Urinary bladder (tissue), 4 donors: ENCODE results near the gene BACH1. TPM values are rescaled to one million over a fixed set of nuclear protein-coding genes. Genes with fewer than 3 reads are reported as not detected.

Source experiments
- DNase-seq: peaks from one replicate; pipeline ENCODE4 v3.0.0-alpha.2; 2015; ENCODE audit errors: extremely low spot score
- H3K27ac ChIP-seq: one replicate; pipeline ENCODE4 v1.5.1; 2013; ENCODE audit warnings: low read depth, mild to moderate bottlenecking, moderate library complexity
- H3K36me3 ChIP-seq: one replicate; pipeline ENCODE4 v1.6.1; 2013; ENCODE audit warnings: mild to moderate bottlenecking, moderate library complexity; ENCODE audit not compliant: insufficient read depth
- H3K4me1 ChIP-seq: one replicate; pipeline ENCODE4 v1.6.1; 2013; ENCODE audit warnings: mild to moderate bottlenecking, moderate library complexity; ENCODE audit not compliant: insufficient read depth
- H3K4me3 ChIP-seq: one replicate; pipeline ENCODE4 v1.5.1; 2013; ENCODE audit warnings: low read depth, low read length
- WGBS: extraction: QIAGEN DNeasy Blood & Tissue Kit; methylation state at CpG from one replicate; pipeline ENCODE4 v1.1.7; 2013; 5-methylcytosine and 5-hydroxymethylcytosine counted together
- polyA plus RNA-seq: library from polyadenylated mRNA; stranded (reverse); fragments of 200-250 nt; gene quantifications from one replicate; pipeline ENCODE4 v1.2.3, GENCODE V29; 2013
- total RNA-seq: library from RNA; depleted of rRNA; stranded (reverse); fragments of >200 nt; gene quantifications from one replicate; pipeline ENCODE4 v1.2.3, GENCODE V29; 2014
- donor health status: healthy with polysubstance abuse.
- donor health status: healthy.

The BACH1 gene
- total and polyA plus RNA-seq, 2 donors = 11.5 to 116 TPM

GRCh38 chr21:29330797-29331196, 32.1 kb downstream of the BACH1 start:
- Histone ChIP-seq H3K36me3 (peaks cover 4% of the 10 kb centered on the region), H3K27ac (no peak overlapping the region), H3K4me3 (no peak overlapping the region)

GRCh38 chr21:29332461-29333362, 34.0 kb downstream of the BACH1 start:
- no peak overlapping the region for H3K27ac ChIP-seq
- H3K4me3 ChIP-seq = no peak overlapping the region
- 76% methylated on average over 10 of the region's 10 CpGs for WGBS
- H3K4me1 ChIP-seq = no peaks in the 10 kb centered on the region
- H3K36me3 ChIP-seq = no peaks in the 10 kb centered on the region
- DNase-seq = no peak

More at GRCh38 chr21:29330797-29331196, 32.1 kb downstream of the BACH1 start:
- no peaks in the 10 kb centered on the region for H3K4me1 ChIP-seq
- no peak for DNase-seq
- 92% methylated on average over 1 of the region's 1 CpG for WGBS

- Histone ChIP-seq H3K4me1 (no peaks in the 10 kb centered on the region), H3K36me3 (no peaks in the 10 kb centered on the region), H3K27ac (no peak overlapping the region), H3K4me3 (no peak overlapping the region)
- 60% methylated on average over 1 of the region's 1 CpG for WGBS
- DNase-seq = no peak
These were observed 34.7 kb downstream of the BACH1 start for GRCh38 chr21:29333406-29333805.

- Histone ChIP-seq H3K4me3 (no peak overlapping the region), H3K4me1 (no peaks in the 10 kb centered on the region), H3K36me3 (no peaks in the 10 kb centered on the region), H3K27ac (no peak overlapping the region)
- DNase-seq = no peak
- whole genome bisulfite sequencing = 90% methylated on average over 11 of the region's 11 CpGs
These were observed 36.2 kb downstream of the BACH1 start for GRCh38 chr21:29334717-29335428.

- Histone ChIP-seq H3K36me3 (no peaks in the 10 kb centered on the region), H3K27ac (no peak overlapping the region), H3K4me3 (no peak overlapping the region), H3K4me1 (no peaks in the 10 kb centered on the region)
- WGBS = 80% methylated on average over 3 of the region's 3 CpGs
- DNase-seq = no peak
These were observed 37.0 kb downstream of the BACH1 start for GRCh38 chr21:29335720-29336119.

GRCh38 chr21:29338256-29338655, 39.5 kb downstream of the BACH1 start:
- WGBS = 97% methylated on average over 4 of the region's 4 CpGs
- H3K4me3 ChIP-seq = no peak overlapping the region
- H3K4me1 ChIP-seq = no peaks in the 10 kb centered on the region
- H3K36me3 ChIP-seq = no peaks in the 10 kb centered on the region
- no peak for DNase-seq
- no peak overlapping the region for H3K27ac ChIP-seq

GRCh38 chr21:29340228-29340627, 41.5 kb downstream of the BACH1 start:
- DNase-seq = no peak
- H3K36me3 ChIP-seq = no peaks in the 10 kb centered on the region
- no peak overlapping the region for H3K4me3 ChIP-seq
- H3K4me1 ChIP-seq = no peaks in the 10 kb centered on the region
- no peak overlapping the region for H3K27ac ChIP-seq

- WGBS = 34% methylated on average over 9 of the region's 9 CpGs
- Histone ChIP-seq H3K4me3 (no peak overlapping the region), H3K4me1 (no peaks in the 10 kb centered on the region), H3K27ac (no peak overlapping the region), H3K36me3 (no peaks in the 10 kb centered on the region)
- no peak for DNase-seq
These were observed 43.7 kb downstream of the BACH1 start for GRCh38 chr21:29342363-29342957.

- H3K4me1 ChIP-seq = no peaks in the 10 kb centered on the region
- H3K36me3 ChIP-seq = no peaks in the 10 kb centered on the region
- no peak overlapping the region for H3K4me3 ChIP-seq
- no peak overlapping the region for H3K27ac ChIP-seq
- WGBS = 44% methylated on average over 4 of the region's 4 CpGs
- DNase-seq = no peak
These were observed 44.8 kb downstream of the BACH1 start for GRCh38 chr21:29343519-29343918.

- Histone ChIP-seq H3K27ac (no peak overlapping the region), H3K4me1 (no peaks in the 10 kb centered on the region), H3K4me3 (no peak overlapping the region), H3K36me3 (no peaks in the 10 kb centered on the region)
- no peak for DNase-seq
- WGBS = 97% methylated on average over 3 of the region's 3 CpGs
These were observed 47.6 kb downstream of the BACH1 start for GRCh38 chr21:29346281-29346680.

- Histone ChIP-seq H3K4me3 (no peak overlapping the region), H3K36me3 (no peaks in the 10 kb centered on the region), H3K27ac (no peak overlapping the region), H3K4me1 (no peaks in the 10 kb centered on the region)
- WGBS = 89% methylated on average over 4 of the region's 4 CpGs
- no peak for DNase-seq
These were observed 48.0 kb downstream of the BACH1 start for GRCh38 chr21:29346771-29347170.

GRCh38 chr21:29347274-29347681, 48.6 kb downstream of the BACH1 start:
- Histone ChIP-seq H3K4me3 (no peak overlapping the region), H3K4me1 (no peaks in the 10 kb centered on the region), H3K36me3 (no peaks in the 10 kb centered on the region), H3K27ac (no peak overlapping the region)
- no peak for DNase-seq
- 30% methylated on average over 4 of the region's 4 CpGs for WGBS

GRCh38 chr21:29349702-29350101, 51.0 kb downstream of the BACH1 start:
- WGBS = 97% methylated on average over 4 of the region's 4 CpGs
- no peak overlapping the region for H3K27ac ChIP-seq
- no peaks in the 10 kb centered on the region for H3K36me3 ChIP-seq
- no peak for DNase-seq
- H3K4me1 ChIP-seq = no peaks in the 10 kb centered on the region
- H3K4me3 ChIP-seq = no peak overlapping the region
